Keratinocyte (primary cell): Measurements from ENCODE around the gene PPP1R16B. TPM values are rescaled to one million over a fixed set of nuclear protein-coding genes. Genes with fewer than 3 reads are reported as not detected.

Experiments
- DNase-seq: peaks from one replicate; pipeline ENCODE4 v3.0.0-alpha.2; 2011; ENCODE audit warnings: low read depth, missing footprints, low spot score
- FAIRE-seq: peaks from 2 replicates; lab custom pipeline; 2011; peaks lifted over from hg19 to GRCh38; lab: Jason Lieb, UNC
- H2AFZ ChIP-seq: 2 replicates; pipeline ENCODE4 v1.6.0; 2012; ENCODE audit warnings: low read length, control low read depth, inconsistent platforms; ENCODE audit not compliant: control insufficient read depth
- H3K27ac ChIP-seq: 2 replicates; pipeline ENCODE4 v1.5.1; 2011; ENCODE audit warnings: low read length; ENCODE audit not compliant: control insufficient read depth, insufficient read depth
- H3K27me3 ChIP-seq: 3 replicates; pipeline ENCODE4 v1.6.0; 2011; ENCODE audit warnings: low read length; ENCODE audit not compliant: control insufficient read depth, insufficient read depth; ENCODE audit errors: extremely low read depth
- H3K36me3 ChIP-seq, 2 experiments: 2 replicates in 1 of 2; 3 replicates in 1 of 2; pipeline ENCODE4 v1.5.1; 2011; ENCODE audit warnings: low read length in 2 of 2, mild to moderate bottlenecking in 1 of 2; ENCODE audit not compliant: control insufficient read depth in 2 of 2, insufficient read depth in 2 of 2; ENCODE audit errors: extremely low read depth in 1 of 2
- H3K4me1 ChIP-seq: 3 replicates; pipeline ENCODE4 v1.5.1; 2011; ENCODE audit warnings: low read length; ENCODE audit not compliant: control insufficient read depth, insufficient read depth; ENCODE audit errors: extremely low read depth
- H3K4me2 ChIP-seq: 3 replicates; pipeline ENCODE4 v1.6.0; 2011; ENCODE audit warnings: low read depth, low read length; ENCODE audit not compliant: control insufficient read depth, insufficient read depth; ENCODE audit errors: extremely low read depth
- H3K4me3 ChIP-seq, 3 experiments: fragments of 200-600 bp in 1 of 3; sonication (generic) in 1 of 3; 2 replicates in 2 of 3; 3 replicates in 1 of 3; pipeline ENCODE4 v1.5.1; 2011 to 2016; ENCODE audit warnings: low read length in 3 of 3, mild to moderate bottlenecking in 3 of 3, control low read depth in 2 of 3, inconsistent platforms in 1 of 3, low read depth in 1 of 3, mixed read lengths in 1 of 3, mixed run types in 1 of 3, moderate library complexity in 1 of 3; ENCODE audit not compliant: control insufficient read depth in 2 of 3, insufficient read depth in 2 of 3; ENCODE audit errors: extremely low read depth in 1 of 3
- H3K79me2 ChIP-seq: 2 replicates; pipeline ENCODE4 v1.6.0; 2012; ENCODE audit warnings: low read length; ENCODE audit not compliant: control insufficient read depth, insufficient read depth
- H3K9ac ChIP-seq: 3 replicates; pipeline ENCODE4 v1.6.0; 2011; ENCODE audit warnings: low read length; ENCODE audit not compliant: control insufficient read depth, insufficient read depth; ENCODE audit errors: extremely low read depth
- H3K9me1 ChIP-seq: 3 replicates; pipeline ENCODE4 v1.6.0; 2011; ENCODE audit warnings: low read length; ENCODE audit not compliant: control insufficient read depth, insufficient read depth; ENCODE audit errors: extremely low read depth
- H3K9me3 ChIP-seq: 2 replicates; pipeline ENCODE4 v1.5.1; 2012; ENCODE audit warnings: low read depth, low read length; ENCODE audit not compliant: control insufficient read depth
- H4K20me1 ChIP-seq: 3 replicates; pipeline ENCODE4 v1.6.0; 2011; ENCODE audit warnings: low read length; ENCODE audit not compliant: control insufficient read depth, insufficient read depth; ENCODE audit errors: extremely low read depth
- EZH2 ChIP-seq: IDR thresholded peaks from one replicate; pipeline ENCODE4 v1.6.1; 2012; ENCODE audit warnings: inconsistent platforms, mild to moderate bottlenecking, low read length, moderate library complexity
- dilution Hi-C: fragments of 300-500 bp; cut with MboI; formaldehyde crosslinking; loops from one replicate; pipeline ENCODE4 v1.7.0; 2020; ENCODE audit warnings: low sequenced_read_pairs; ENCODE audit not compliant: extremely low pct_ligation_motif_present
- polyA plus RNA-seq, 5 experiments: library from polyadenylated mRNA; depleted of rRNA in 3 of 5; stranded (reverse) in 3 of 5; stranded (forward) in 1 of 5; unstranded in 1 of 5; fragments of >200 nt; gene quantifications; 1 replicate in 1 of 5; 2 replicates in 3 of 5; 3 replicates in 1 of 5; pipeline versions ENCODE4 v1.2.1 to v1.2.3, GENCODE V29; 2011 to 2012; ENCODE audit warnings: missing spikeins in 2 of 5, low read depth in 1 of 5, low replicate concordance in 1 of 5
- TF ChIP-seq, protein P1 (sequence below), 3 experiments: IDR thresholded peaks in 1 of 3; conservative IDR thresholded peaks in 1 of 3; optimal IDR thresholded peaks in 1 of 3; 2 replicates in 2 of 3; 3 replicates in 1 of 3; pipeline versions ENCODE3 to v1.5.1; 2011; ENCODE audit warnings: low read length in 3 of 3, mild to moderate bottlenecking in 3 of 3, moderate library complexity in 2 of 3, control low read depth in 1 of 3, inconsistent platforms in 1 of 3; ENCODE audit not compliant: insufficient read depth in 2 of 3; ENCODE audit errors: extremely low read depth in 1 of 3

The PPP1R16B gene
- polyA plus RNA-seq, 1 donor (not counting 4 experiments of a cell fraction or from before 2014, with no cell fraction given), result not detected

DNA sequence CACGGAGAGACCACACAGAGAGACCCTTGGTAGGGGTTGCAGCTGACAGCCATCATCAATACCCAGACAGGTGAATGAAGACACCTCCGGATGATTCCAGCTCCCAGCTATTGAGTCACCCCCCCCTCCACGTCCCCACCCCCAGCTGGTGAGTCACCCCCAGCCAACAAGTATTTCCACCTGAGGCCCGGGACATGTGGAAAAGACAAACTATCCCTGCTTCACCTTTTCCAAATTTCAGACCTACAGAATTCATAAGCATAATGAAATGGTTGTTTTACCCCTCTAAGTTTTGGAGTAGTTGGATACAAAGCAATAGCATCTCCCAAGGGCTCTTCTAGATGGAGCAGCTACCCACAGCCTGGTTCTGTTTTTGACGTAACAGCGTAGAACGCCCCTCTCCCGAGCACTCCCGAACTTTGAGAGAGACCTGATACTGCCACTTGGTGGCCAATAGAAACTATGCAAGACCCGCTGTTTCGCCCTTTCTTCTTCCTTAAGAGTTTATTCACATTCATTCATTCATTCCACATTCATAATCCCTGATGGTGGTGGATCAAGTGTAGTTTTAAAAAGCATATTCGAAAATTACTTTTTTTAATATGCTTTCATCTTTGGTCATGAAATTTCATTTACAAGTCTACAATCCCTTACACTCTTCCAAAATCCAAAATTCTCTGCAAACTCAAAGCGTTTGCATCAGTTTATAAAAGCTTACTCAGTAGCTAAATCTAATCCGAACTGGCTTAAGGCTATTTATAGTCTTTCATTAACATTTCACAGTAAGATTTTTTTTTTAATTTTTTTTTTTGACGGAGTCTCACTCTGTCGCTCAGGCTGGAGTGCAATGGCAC, 15.1 kb upstream of the PPP1R16B start:
- no peaks in the 10 kb centered on the region for H4K20me1 ChIP-seq
- H3K9me3 ChIP-seq, result no peaks in the 10 kb centered on the region
- peak overlapping the region; percentile 55 for H3K9ac ChIP-seq
- peaks cover 7% of the 10 kb centered on the region for H3K4me1 ChIP-seq
- peak overlapping the region in 1 of 3 experiments; percentile 30 for H3K4me3 ChIP-seq
- dilution Hi-C loops, result no loop called here
- DNase-seq (peak; percentile 38), FAIRE-seq (peak; percentile 77)
- peak overlapping the region; percentile 65 for H3K4me2 ChIP-seq
- peak overlapping the region; percentile 84 for H3K27ac ChIP-seq
- no peaks in the 10 kb centered on the region for H3K36me3 ChIP-seq
- no peaks in the 10 kb centered on the region for H3K9me1 ChIP-seq
- H3K27me3 ChIP-seq, result no peaks in the 10 kb centered on the region
- TF ChIP-seq, protein P1, sequence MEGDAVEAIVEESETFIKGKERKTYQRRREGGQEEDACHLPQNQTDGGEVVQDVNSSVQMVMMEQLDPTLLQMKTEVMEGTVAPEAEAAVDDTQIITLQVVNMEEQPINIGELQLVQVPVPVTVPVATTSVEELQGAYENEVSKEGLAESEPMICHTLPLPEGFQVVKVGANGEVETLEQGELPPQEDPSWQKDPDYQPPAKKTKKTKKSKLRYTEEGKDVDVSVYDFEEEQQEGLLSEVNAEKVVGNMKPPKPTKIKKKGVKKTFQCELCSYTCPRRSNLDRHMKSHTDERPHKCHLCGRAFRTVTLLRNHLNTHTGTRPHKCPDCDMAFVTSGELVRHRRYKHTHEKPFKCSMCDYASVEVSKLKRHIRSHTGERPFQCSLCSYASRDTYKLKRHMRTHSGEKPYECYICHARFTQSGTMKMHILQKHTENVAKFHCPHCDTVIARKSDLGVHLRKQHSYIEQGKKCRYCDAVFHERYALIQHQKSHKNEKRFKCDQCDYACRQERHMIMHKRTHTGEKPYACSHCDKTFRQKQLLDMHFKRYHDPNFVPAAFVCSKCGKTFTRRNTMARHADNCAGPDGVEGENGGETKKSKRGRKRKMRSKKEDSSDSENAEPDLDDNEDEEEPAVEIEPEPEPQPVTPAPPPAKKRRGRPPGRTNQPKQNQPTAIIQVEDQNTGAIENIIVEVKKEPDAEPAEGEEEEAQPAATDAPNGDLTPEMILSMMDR (optimal IDR thresholded peaks at IDR 0.05 in 1 of 3, IDR thresholded peaks at IDR 0.05 in 1 of 3, conservative IDR thresholded peaks at IDR 0.05 in 1 of 3; ENCODE audit: extremely low read depth in 1 of 3, insufficient read depth in 2 of 3, low read length in 3 of 3), result peak; percentile 56 to 69 (median 65)
- TF ChIP-seq EZH2, result no peak
- no peak overlapping the region for H2AFZ ChIP-seq
- no peaks in the 10 kb centered on the region for H3K79me2 ChIP-seq

DNA sequence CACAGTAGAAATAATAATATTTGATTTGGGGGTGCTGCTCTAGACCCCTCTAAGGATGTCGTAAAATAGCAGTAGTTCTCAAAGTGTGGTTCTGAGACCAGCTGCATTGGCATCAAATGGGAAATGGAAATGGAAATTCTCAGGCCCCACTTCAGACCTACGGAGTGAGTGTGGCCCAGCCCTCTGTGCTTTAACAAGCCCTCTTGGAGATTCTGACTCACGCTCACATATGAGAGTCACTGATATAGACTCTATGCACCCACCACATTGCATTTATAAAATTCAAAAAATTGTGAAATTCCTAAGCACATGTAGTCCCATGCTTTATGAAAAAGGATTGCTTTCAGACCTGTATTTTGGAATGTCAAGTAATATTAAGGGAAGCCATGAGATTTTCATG, 14.2 kb upstream of the PPP1R16B start:
- DNase-seq, result no peak
- Histone ChIP-seq H3K9ac (no peak overlapping the region), H4K20me1 (no peaks in the 10 kb centered on the region), H3K4me3 (no peak overlapping the region), H3K79me2 (no peaks in the 10 kb centered on the region), H3K27me3 (no peaks in the 10 kb centered on the region), H3K9me3 (no peaks in the 10 kb centered on the region), H3K27ac (no peak overlapping the region), H3K4me2 (no peak overlapping the region), H3K9me1 (no peaks in the 10 kb centered on the region), H3K4me1 (peaks cover 7% of the 10 kb centered on the region), H2AFZ (no peak overlapping the region), H3K36me3 (no peaks in the 10 kb centered on the region)
- TF ChIP-seq EZH2, result no peak
- TF ChIP-seq, protein P1 (optimal IDR thresholded peaks at IDR 0.05 in 1 of 3, IDR thresholded peaks at IDR 0.05 in 1 of 3, conservative IDR thresholded peaks at IDR 0.05 in 1 of 3; ENCODE audit: extremely low read depth in 1 of 3, insufficient read depth in 2 of 3, low read length in 3 of 3), result no peak
- dilution Hi-C loops, result no loop called here
- no peak for FAIRE-seq
